Hippocampal formation (tissue), 2 donors: ENCODE results near the gene PITPNB.
A peak's percentile ranks its signal among the peaks of the same experiment; 100 is the strongest.

Source experiments
- DNase-seq, 2 donors: peaks; one replicate each; lab custom pipeline; 2025; lab: John Stamatoyannopoulos, UW

PITPNB gene

DNA sequence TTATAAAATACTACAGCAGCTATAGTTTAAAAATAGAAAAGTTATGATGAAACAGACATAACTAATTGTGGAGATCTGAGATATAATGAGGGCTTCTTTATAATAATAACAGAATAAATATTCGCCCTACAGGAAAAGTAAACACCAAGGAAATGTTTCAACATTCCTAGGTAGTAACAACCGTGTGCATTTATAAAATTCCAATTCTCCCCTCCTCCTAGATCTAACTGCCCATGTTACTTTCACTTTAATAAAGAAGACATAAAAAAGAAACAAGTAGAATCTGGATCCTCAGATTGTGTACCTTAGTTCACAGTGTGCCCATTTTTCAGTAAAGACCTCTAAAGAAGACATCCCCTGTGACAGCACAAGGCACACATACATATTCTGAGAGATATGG lies 59.7 kb downstream of the PITPNB start:
- DNase-seq, result no peak

DNA sequence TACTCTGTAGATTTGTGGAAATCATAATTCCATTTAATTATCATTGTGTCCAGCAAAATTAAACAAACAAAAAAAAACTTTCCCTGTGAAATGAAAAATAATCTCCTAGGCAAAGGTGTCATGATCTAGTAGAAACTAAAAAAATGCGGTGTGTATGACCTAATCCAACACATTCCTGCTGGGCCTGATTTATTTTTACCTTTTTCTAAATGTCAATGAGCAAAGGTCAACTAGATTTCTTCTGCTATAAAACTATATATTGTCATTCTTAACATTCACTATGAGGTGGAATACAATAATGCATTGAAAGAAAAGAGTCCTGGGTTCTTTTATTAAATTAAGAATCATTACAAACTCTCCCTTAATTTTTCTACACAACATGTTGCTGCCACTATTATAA lies 60.4 kb downstream of the PITPNB start:
- DNase-seq, result no peak

DNA sequence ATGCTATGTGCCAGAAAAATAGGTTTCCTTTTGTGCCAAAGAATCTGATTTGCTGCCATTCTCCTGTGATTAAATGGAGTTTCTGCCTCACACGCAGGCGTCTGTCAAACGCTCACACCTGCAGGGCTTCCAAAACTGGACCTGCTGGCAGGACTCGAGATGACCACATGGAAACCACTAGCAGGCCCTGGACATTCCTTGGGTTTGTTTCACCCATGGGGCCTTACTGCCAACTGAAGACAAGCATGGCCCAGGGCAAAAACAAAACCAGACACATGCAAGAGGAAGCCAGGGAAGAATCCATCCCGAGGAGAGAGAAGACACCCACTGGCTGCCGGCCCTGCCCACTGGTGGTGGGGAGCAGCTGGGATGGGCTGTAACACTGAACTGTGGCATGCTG lies 61.6 kb downstream of the PITPNB start:
- no peak for DNase-seq

DNA sequence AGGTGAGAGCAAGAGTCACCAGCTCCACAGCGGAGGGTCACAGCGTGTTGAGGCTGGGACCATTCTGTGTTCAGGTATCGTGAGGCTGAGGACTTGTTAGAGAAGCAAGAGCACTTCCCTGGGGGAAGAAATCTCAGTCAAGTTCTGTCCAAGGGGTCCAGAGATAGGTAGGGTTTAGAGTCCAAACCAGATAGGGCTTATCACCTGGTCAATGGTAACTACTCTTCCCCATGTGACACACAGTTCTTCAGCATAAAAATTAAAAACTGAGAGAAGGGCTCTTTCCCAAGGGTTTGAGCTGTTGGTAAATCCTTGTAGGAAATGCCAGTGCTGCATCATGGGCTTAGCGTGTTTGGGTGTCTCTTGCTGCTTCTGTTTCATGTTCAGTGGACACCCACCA lies 62.7 kb downstream of the PITPNB start:
- no peak for DNase-seq

DNA sequence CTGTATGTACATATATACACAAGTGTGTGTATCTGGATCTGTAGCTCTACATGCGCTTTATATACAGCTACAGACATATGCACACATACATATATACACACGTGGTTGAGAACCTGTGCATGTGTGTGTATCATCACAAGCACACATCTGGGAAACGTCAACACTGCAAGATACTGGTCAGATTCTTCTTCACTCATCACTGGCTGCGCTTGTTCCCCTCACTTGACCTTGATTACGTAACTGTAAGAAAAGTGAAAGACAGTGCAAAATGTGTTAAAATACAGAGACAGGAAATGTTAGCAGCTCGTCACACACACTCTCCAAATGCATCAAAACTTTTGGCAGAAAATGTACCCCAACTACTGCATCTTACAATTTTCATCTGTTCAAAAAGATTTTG lies 65.6 kb downstream of the PITPNB start:
- no peak for DNase-seq

DNA sequence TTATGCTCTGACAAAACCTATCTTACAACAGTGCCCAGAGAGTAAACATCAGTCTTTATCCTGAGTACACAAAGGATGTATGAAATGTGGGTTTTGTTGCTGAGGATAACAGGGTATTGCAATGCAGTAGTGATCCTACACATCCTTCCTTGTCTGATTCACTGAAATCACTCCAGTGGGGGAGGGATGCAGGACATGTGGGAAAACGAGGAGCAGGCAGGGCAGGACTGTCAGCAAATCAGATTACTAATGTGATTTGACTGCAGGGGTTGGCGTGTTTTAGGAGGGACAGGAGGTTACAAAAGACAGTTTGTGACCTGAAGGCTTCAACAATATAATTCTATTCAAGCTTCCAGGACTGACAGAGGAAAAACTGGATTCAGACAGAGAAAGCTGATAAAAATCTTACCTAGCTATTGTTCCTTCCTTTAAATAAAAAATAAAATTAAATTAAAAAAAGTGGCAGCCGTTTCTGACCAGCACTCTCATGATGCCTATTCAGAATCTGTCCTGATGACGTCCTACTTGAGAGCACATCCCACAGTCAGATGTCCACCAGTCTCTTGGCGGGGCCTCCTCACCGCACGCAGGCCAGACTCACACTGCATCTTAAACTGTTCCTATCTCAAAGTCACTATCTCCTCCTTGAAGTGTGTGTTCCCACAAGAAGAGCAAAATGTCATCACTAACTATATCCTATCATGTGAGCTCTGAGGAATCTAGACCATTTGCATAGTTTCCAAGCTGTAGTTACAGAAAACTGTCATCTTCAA lies 66.9 kb downstream of the PITPNB start:
- no peak for DNase-seq

DNA sequence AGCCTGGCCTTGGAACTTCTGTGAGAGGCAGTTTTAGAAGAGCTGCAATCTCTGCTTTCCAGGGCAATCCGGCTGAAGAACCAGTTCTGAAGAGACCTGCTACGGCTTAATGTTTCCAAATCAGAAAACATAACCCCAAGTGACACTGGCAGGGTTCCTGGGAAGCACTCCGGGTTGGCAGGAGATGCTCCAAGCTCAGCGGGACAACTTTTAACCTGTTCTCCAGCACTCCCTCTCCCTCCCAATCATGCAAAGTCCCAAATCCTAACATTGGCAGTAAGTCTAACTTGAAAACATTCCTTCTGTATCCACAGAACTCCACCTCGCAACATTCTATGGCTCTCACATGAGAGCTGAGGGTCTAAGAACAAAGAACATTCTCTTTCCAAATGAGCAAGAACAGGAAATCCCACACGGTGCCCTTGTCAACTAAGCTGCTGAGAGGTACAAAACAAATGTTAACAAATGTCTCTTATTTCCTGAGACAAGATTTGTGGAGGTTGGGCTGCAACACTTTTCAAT lies 69.0 kb downstream of the PITPNB start:
- DNase-seq, result no peak

DNA sequence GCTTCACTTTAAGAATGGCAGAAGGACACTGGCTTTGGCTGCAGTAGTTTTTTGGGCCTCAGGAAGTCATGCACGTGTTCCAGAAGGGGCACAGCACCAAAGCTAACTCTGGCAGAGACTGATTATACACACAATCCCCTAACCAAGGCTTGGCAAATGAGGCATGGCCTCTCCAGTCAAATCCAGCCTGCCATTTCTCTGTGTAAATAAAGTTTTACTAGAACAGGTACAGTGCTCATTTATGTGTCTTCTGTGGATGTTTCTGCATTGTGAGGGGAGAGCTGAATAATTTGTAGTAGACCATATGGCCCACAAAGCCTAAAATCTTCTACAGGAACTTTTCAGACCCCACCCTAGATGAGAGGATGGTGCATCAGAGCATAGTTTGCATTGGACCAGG lies 71.1 kb downstream of the PITPNB start:
- DNase-seq, result no peak

DNA sequence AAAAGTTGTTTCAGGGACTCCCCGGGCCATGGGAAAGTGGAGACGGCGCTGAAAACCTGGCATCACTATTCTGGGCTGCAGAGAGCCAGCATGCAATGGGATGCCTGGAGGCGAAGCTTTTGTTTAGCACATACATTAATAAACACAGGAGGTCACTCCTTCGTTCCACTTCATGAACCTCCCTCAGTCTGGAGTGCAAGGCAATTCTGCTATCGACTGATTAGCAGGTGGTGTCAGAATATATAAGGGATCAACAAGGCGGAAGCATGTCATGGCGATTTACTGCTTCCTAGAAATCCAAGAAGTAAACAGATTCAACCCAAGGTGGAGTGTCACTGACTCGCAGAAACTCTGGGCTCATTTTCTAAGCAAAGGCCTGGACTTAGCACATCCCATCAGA lies 72.1 kb downstream of the PITPNB start:
- no peak for DNase-seq

DNA sequence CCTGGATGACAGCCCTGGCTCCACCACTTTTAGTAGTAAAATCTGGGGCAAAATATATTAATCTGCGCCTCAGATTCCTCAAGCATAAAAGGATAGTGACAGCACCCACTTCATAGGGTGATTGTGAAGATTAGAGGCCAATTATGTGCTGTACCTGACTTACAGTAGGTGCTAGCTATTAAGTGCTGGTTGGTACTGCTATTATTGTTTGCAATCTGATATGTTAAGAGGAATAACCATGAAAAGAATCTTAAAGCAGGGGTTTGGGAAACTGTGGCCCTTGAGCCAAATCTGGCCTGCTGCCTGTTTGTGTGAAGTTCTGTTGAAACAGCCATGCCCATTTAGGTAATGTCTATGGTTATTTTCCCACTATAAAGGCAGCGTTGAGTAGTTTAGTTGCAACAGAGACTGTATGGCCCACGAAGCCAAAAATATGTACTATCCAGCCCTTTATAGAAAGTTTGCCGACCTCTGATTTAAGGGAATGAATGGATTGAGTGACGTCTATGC lies 72.8 kb downstream of the PITPNB start:
- no peak for DNase-seq

DNA sequence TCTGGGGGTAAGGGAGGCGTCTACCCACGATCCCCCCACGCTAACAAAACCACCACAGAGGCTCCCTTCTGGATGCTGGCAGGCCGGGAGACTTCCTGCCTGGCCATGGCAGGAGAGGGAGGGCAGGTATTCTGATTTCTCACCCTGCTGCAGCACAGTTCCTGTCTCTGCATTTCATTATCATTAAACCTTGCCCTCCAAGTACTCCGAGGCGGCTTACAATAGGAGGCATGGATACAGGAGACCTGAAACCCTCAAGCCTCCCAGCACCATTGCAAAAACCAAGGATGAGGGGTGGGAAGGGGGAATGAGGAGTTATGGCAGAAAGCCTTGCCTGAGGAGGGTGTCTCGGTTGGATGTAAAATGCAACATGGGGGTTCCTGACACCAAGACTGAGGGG lies 73.4 kb downstream of the PITPNB start:
- no peak for DNase-seq

DNA sequence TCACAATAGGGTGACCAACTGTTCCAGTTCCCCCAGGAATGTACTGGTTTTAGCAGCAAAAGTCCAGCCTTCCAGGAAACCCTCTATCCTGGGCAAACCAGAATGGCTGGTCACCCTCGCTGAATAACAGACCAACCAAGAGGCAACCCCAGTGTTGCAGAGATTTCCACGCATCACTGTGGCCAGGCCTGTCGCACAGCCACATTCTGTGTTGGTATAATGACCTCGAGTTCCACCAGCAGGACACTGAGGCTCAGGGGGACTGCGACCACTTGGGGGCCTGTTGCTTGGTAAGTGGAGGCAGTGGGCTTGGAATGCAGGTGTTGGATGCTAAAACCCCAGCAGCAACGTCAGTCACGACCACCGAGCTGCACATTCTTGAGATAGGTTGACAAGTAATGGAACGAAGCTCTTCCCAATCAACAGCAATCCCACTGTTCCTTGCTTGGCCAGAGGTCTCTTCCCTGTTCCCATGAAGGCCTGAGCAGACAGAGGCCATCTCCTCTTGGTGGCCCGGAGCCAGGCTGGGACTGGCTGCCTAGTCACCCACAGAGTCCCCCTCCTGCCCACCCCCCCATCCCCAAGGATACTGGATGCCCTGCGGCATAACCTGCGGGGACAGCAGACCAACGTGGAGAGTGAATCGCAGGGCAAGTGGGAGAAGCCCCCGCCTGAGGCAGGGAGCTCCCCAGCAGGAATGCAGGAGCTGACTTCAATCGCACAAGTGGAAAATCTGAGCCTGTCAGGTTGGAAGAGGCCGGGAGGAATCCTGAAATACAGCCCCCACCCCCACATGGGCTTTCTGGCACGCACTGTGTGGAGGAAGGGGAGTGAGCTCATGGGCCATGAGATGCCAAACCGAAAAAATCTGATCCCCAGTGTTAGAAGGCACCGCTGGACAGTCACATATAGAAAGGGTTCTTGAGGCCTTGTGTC lies 74.1 kb downstream of the PITPNB start:
- no peak for DNase-seq

DNA sequence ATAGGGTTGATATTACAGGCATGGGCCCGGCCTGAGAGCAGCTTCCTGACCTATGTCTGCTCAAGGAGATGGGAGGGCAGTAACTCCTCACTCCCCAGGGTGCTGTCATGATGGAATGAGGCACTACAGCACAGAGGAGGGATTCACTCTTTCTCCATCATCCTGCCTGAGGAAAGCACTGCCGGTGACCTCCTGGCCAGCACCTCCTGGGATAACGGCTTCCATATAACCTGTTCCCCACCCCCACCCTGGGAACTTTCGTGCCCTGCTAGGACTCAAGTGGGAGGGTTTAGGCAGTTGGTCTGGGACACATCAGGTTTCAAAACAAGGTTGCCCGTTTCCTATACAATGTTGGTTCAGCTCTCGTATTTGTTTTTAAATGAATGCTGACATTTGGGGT lies 74.8 kb downstream of the PITPNB start:
- DNase-seq, result no peak

DNA sequence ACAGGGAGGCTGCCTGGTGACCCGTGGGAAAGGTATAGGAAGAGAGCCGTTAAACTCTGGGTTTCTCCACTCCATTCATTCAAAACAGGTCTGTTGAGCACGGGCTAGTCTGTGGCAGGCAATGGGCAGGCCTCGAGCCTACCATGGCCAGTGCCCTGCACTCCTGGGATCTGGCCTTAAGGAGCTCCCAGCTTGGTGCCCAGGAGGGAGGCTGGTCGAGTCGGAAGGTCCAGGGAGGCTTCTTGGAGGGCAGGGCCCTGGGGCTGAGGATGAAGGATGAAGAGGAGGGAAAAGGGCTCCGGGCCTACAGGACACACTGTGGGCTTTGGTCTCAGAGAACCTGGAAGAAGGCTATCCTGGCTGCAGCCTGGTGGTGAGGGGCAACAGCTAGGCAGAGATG lies 75.6 kb downstream of the PITPNB start:
- DNase-seq, result no peak

DNA sequence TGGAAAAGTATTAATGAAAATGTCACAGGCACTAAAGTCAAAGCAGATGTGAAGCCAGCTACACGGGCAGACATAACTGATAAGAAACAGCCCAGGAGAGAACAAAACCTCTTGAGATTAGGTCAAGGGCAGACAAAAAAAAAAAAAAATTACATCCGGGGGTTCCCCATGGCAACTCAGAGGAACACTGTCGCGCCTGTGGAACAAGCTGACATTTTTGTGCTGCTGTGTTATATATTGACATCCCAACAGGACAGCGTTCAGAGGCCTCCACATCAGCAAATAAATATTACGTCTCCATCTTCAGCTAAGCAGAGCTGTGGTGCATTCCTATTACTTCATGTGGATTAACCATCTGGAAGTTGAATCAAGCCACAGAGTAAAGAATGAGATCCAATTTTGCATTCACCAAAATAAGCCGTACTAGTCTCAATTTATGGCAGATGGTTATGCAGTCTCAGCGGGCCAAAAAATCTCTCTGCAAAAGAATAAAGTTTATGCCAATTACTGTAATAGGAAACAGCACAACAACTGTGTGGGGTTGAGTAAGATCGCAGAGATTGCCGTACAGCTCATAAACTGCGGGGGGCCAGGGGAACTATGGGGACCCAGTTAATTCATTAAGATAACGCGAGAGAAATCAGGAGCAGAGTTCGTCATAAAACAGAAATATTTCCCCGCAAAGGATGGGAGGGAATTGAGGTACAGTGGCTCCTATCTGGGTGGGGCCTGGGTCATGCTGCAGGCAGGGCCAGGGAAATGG lies 76.2 kb downstream of the PITPNB start:
- peak in 1 of 2 donors; percentile 31 for DNase-seq

DNA sequence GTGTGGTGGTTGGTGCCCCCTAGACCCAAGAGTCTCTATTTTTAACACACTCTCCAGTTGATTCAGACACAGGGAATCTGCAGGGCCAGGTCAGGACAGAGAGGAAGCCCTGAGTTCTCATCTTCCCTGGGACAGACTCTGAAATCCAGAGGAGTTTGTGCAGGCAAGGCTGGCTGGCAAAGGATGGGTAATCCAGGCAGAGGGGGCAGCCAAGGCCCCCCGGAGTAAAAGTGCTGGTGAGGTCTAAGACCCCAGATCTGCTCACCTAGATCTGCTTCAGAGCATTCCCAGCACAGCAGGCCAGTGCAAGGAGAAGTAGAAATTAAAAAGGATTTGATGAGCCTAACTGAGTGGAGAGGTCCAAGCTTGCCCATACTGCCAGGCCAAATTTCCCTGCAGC lies 76.9 kb downstream of the PITPNB start:
- DNase-seq, result no peak

DNA sequence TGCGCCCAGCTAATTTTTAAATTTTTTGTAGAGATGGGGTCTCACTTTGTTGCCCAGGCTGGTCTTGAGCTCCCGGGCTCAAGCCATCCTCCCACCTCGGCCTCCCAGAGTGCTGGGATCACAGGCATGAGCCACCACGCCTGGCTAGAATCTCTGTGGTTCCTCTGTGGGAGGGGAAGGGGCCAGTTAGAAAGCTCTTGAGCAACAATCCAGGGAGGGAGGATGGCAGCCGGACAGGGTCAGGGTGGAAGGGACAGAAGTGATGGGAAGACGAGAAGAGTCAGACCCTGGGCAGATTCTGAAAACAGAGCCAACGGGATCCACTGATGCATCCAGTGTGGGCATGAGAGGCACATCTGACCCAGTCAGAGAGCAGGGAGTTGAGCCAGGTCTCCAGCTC lies 78.6 kb downstream of the PITPNB start:
- no peak for DNase-seq

DNA sequence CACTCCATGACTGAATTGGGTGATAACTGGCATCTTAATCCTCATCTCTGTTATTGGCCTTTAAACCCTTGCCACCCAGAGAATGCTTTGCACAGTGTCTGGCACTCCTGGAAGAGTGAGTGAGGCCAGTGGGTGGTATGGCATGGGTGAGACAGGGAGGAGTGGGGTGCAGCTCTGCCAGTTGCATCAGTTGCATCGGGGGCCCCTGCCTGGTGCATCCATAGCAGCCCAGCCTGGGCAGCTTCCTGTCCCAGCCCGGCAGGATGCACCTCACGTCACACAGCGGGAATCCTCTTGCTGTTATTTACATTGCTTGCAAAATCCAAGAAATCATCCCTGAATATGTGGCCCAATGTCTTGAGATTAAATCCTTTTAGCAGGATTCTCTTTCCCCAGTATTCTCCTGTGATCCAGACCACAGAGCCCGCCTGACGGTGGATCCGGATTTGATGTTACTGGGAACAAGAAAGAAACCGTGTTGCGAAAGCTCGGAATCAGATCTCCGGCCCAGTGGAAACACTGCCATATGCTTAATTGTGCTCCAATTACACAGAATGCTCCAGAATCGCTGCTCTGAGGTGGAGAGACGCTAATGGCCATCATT lies 79.9 kb downstream of the PITPNB start:
- no peak for DNase-seq

DNA sequence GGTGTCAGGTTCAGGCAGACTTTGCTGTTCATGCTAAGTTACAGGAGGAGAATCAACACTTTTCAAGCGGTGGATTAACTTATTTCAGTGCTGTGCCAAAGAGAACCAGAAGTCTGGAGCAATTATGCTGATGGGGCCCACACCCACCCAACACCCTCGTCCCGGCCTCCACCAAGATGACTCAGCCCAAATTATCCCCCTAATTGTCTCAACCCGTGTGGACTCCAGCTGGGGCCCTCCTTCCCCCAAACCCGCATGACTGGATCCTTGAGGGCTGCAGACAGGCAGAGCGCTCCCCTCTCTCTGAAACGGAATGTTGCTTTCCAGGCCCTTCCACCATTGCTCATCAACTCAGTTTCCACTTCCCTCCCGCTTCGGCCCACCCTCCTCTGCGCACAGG lies 82.9 kb downstream of the PITPNB start:
- DNase-seq, result no peak

DNA sequence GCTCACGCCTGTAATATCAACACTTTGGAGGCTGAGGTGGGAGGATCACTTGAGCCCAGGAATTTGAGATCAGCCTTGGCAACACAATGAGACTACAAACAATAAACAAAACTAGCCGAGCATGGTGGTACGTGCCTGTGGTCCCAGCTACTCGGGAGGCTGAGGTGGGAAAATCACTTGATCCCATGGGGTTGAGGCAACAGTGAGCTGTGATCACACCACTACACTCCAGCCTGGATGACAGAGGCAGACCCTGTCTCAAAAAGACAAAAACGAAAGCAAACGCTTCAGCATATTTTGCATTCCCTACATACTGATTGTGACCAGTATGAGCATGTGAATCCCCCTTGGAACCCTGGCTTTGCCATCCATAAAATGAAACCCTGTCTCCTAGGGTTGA lies 83.6 kb downstream of the PITPNB start:
- DNase-seq, result no peak

DNA sequence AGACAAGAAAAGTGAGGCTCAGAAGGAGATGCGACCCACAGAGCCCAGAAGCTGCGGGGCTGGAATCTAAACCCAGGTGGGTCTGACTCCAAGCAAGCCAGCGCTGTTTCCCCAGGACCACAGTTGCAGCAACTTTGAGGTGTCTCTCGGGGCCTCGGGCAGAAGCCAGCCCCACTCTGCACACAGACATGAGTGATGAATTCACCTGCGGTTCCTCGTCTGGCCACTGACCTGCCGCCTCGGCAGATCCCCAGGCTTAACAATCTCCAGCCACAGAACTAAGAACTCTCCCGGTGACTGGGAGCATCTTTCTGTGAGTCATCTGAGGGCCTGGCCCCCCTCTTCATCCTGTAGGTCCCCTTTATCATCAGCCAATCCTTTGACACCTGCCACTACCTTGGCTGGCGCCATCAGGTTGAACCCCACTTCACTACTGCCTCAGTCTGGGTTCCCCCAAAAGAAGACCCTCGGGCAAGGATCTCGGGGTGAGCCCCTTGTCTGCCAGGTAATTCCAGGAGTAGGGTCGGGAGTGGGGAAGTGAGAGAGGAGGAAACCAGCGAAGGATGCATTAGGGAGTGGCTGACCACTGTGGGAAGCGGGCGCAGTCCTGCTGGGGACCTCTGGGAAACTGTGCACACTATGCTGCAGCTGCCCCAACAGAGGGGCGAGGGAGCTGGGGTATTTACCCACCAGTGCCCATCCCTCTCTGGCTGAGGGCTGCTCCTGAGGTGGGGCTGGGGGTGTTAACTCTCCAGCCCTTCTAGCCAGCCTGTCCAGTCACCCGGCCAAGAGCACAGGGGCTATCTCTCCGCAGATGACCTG lies 84.5 kb downstream of the PITPNB start:
- no peak for DNase-seq
